BLaER1 (cell line): Measurements from ENCODE around the gene EIF2B4.

Experiments used
- H3K27ac ChIP-seq: shearing (Covaris generic); formaldehyde crosslinking; 2 replicates; pipeline ENCODE4 v1.8.1; 2022
- H3K27me3 ChIP-seq: shearing (Covaris generic); formaldehyde crosslinking; 2 replicates; pipeline ENCODE4 v1.8.1; 2022
- H3K36me3 ChIP-seq: shearing (Covaris generic); formaldehyde crosslinking; 2 replicates; pipeline ENCODE4 v1.8.1; 2022
- H3K4me1 ChIP-seq: shearing (Covaris generic); formaldehyde crosslinking; 2 replicates; pipeline ENCODE4 v1.8.1; 2022
- H3K4me2 ChIP-seq: shearing (Covaris generic); formaldehyde crosslinking; 2 replicates; pipeline ENCODE4 v1.8.1; 2022
- H3K4me3 ChIP-seq: shearing (Covaris generic); formaldehyde crosslinking; 2 replicates; pipeline ENCODE4 v1.8.1; 2022
- H3K9ac ChIP-seq: shearing (Covaris generic); formaldehyde crosslinking; 2 replicates; pipeline ENCODE4 v1.8.1; 2022
- H3K9me3 ChIP-seq: shearing (Covaris generic); formaldehyde crosslinking; 2 replicates; pipeline ENCODE4 v1.8.1; 2022
- H4K20me1 ChIP-seq: shearing (Covaris generic); formaldehyde crosslinking; 2 replicates; pipeline ENCODE4 v1.8.1; 2022
- Cebpa-rat ChIP-seq: shearing (Covaris generic); IDR thresholded peaks from 2 replicates; pipeline ENCODE4 v1.8.1; 2022

EIF2B4 gene

GRCh38 chr2:27393225-27393624, 23.1 kb upstream of the EIF2B4 start:
- Histone ChIP-seq H4K20me1 (peaks cover 100% of the 10 kb centered on the region), H3K9me3 (no peaks in the 10 kb centered on the region), H3K4me2 (no peak overlapping the region), H3K4me3 (no peak overlapping the region), H3K27ac (no peak overlapping the region), H3K27me3 (no peaks in the 10 kb centered on the region), H3K36me3 (peaks cover 69% of the 10 kb centered on the region), H3K4me1 (no peaks in the 10 kb centered on the region), H3K9ac (no peak overlapping the region)
- TF ChIP-seq Cebpa-rat, result no peak

GRCh38 chr2:27390822-27391679, 20.9 kb upstream of the EIF2B4 start:
- no peaks in the 10 kb centered on the region for H3K27me3 ChIP-seq
- H3K9me3 ChIP-seq, result no peaks in the 10 kb centered on the region
- H3K9ac ChIP-seq, result no peak overlapping the region
- H3K27ac ChIP-seq, result no peak overlapping the region
- H3K4me3 ChIP-seq, result no peak overlapping the region
- H3K4me1 ChIP-seq, result no peaks in the 10 kb centered on the region
- H3K36me3 ChIP-seq, result peaks cover 78% of the 10 kb centered on the region
- H4K20me1 ChIP-seq, result peaks cover 100% of the 10 kb centered on the region
- TF ChIP-seq Cebpa-rat, result no peak
- H3K4me2 ChIP-seq, result no peak overlapping the region

GRCh38 chr2:27381577-27382181, 11.5 kb upstream of the EIF2B4 start:
- peak overlapping the region; percentile 86; the same call in 1 of the 2 replicates for H3K27ac ChIP-seq
- no peaks in the 10 kb centered on the region for H3K27me3 ChIP-seq
- H3K9me3 ChIP-seq, result no peaks in the 10 kb centered on the region
- H3K9ac ChIP-seq, result no peak overlapping the region
- H3K36me3 ChIP-seq, result peaks cover 82% of the 10 kb centered on the region
- H3K4me3 ChIP-seq, result no peak overlapping the region
- H3K4me1 ChIP-seq, result peaks cover 27% of the 10 kb centered on the region
- no peak for TF ChIP-seq Cebpa-rat
- no peak overlapping the region for H3K4me2 ChIP-seq
- peaks cover 38% of the 10 kb centered on the region for H4K20me1 ChIP-seq

- Histone ChIP-seq H3K4me1 (peaks cover 27% of the 10 kb centered on the region), H3K9ac (peak within 1 kb of the TSS; percentile 89), H4K20me1 (peaks cover 38% of the 10 kb centered on the region), H3K27ac (peak within 1 kb of the TSS; percentile 86), H3K27me3 (no peaks in the 10 kb centered on the region), H3K9me3 (no peaks in the 10 kb centered on the region), H3K4me3 (peak within 1 kb of the TSS; percentile 86), H3K4me2 (peak within 1 kb of the TSS; percentile 85), H3K36me3 (peaks cover 82% of the 10 kb centered on the region)
- TF ChIP-seq Cebpa-rat, result no peak
These were observed 10.7 kb upstream of the EIF2B4 start, which contains the start of gene ZNF513 for GRCh38 chr2:27380626-27381545. ZNF513 (minus strand) TSS chr2:27380734; CDS start chr2:27380526, 208 bp downstream.

- no peaks in the 10 kb centered on the region for H3K9me3 ChIP-seq
- no peak for TF ChIP-seq Cebpa-rat
- H3K27me3 ChIP-seq, result no peaks in the 10 kb centered on the region
- H3K36me3 ChIP-seq, result peaks cover 82% of the 10 kb centered on the region
- peak overlapping the region; percentile 89 for H3K9ac ChIP-seq
- peak overlapping the region; percentile 86 for H3K27ac ChIP-seq
- peaks cover 27% of the 10 kb centered on the region for H3K4me1 ChIP-seq
- peaks cover 44% of the 10 kb centered on the region for H4K20me1 ChIP-seq
- peak overlapping the region; percentile 85 for H3K4me2 ChIP-seq
- peak overlapping the region; percentile 86 for H3K4me3 ChIP-seq
These were observed 9.9 kb upstream of the EIF2B4 start for GRCh38 chr2:27379836-27380625.

GRCh38 chr2:27379383-27379835, 9.3 kb upstream of the EIF2B4 start:
- H3K27ac ChIP-seq, result peak overlapping the region; percentile 86
- H3K27me3 ChIP-seq, result no peaks in the 10 kb centered on the region
- H3K4me1 ChIP-seq, result peaks cover 27% of the 10 kb centered on the region
- H4K20me1 ChIP-seq, result peaks cover 44% of the 10 kb centered on the region
- H3K36me3 ChIP-seq, result peaks cover 82% of the 10 kb centered on the region
- no peaks in the 10 kb centered on the region for H3K9me3 ChIP-seq
- peak overlapping the region; percentile 89 for H3K9ac ChIP-seq
- H3K4me3 ChIP-seq, result peak overlapping the region; percentile 86
- no peak for TF ChIP-seq Cebpa-rat
- peak overlapping the region; percentile 85 for H3K4me2 ChIP-seq

GRCh38 chr2:27378809-27379290, 8.7 kb upstream of the EIF2B4 start:
- Histone ChIP-seq H3K4me3 (no peak overlapping the region), H3K27ac (no peak overlapping the region), H3K36me3 (peaks cover 80% of the 10 kb centered on the region), H3K4me2 (peak overlapping the region; percentile 85), H3K9me3 (no peaks in the 10 kb centered on the region), H3K27me3 (no peaks in the 10 kb centered on the region), H3K9ac (peak overlapping the region; percentile 89), H4K20me1 (peaks cover 45% of the 10 kb centered on the region), H3K4me1 (peaks cover 28% of the 10 kb centered on the region)
- no peak for TF ChIP-seq Cebpa-rat

GRCh38 chr2:27378096-27378808, 8.1 kb upstream of the EIF2B4 start:
- H3K4me1 ChIP-seq, result peaks cover 34% of the 10 kb centered on the region
- no peak overlapping the region for H3K4me3 ChIP-seq
- peaks cover 50% of the 10 kb centered on the region for H4K20me1 ChIP-seq
- H3K27me3 ChIP-seq, result no peaks in the 10 kb centered on the region
- H3K9me3 ChIP-seq, result no peaks in the 10 kb centered on the region
- no peak for TF ChIP-seq Cebpa-rat
- H3K4me2 ChIP-seq, result peak overlapping the region; percentile 85
- no peak overlapping the region for H3K27ac ChIP-seq
- peak overlapping the region; percentile 89; the same call in 1 of the 2 replicates for H3K9ac ChIP-seq
- peaks cover 80% of the 10 kb centered on the region for H3K36me3 ChIP-seq
